Testis (tissue), 2 donors: Measurements from ENCODE around the gene PXDN.

Experiments
- POLR2A ChIP-seq: fragments of 450-650 bp; IDR thresholded peaks from one replicate; pipeline ENCODE4 v1.6.1; 2017; ENCODE audit warnings: antibody characterized with exemption, mild to moderate bottlenecking, moderate library complexity
- TF ChIP-seq, protein P1 (sequence below), 3 experiments: fragments of 450-650 bp in 2 of 3; fragments of 200-600 bp in 1 of 3; sonication (generic) in 1 of 3; IDR thresholded peaks; one replicate each; pipeline ENCODE4 v1.5.1; 2016 to 2019; ENCODE audit warnings: antibody characterized with exemption in 3 of 3, mild to moderate bottlenecking in 2 of 3, moderate library complexity in 1 of 3

DNA sequence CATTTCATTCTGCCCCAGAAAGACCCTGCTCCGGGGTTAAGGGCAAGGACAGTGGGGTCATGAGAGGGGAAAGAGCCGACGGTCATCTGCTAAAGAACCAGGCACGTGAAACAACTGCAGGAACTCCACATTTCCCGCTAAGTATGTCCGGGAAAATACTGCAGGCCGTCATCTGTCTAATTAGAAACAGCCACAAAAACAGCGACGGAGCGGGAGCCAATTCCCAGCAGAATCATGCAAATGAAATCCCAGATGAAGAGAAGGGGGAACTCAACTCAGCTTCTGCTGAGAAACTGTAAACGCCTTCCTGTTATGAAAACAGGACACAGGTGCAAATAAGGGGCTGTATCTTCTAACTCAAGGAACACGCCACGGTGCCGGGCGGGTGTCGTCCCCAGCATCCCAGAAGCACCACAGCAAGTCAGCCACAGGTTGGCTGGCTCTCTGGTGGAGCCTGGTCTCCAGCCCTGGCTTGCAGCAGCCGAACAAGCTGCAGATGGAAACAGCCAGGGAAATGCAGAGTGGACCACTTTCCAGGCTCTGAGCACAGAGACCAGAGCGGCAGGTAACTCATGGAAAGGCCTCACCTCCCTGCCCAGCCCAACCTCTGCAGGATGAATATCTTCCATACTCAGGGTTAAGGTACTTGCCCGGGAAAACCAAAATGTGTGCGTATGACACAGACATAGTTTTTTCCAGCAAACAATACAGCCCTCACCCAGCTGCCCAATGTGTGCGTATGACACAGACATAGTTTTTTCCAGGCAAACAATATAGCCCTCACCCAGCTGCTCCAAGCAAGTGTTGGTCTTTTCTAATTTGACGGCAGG is 28.9 kb downstream of the PXDN start:
- TF ChIP-seq, protein P1, sequence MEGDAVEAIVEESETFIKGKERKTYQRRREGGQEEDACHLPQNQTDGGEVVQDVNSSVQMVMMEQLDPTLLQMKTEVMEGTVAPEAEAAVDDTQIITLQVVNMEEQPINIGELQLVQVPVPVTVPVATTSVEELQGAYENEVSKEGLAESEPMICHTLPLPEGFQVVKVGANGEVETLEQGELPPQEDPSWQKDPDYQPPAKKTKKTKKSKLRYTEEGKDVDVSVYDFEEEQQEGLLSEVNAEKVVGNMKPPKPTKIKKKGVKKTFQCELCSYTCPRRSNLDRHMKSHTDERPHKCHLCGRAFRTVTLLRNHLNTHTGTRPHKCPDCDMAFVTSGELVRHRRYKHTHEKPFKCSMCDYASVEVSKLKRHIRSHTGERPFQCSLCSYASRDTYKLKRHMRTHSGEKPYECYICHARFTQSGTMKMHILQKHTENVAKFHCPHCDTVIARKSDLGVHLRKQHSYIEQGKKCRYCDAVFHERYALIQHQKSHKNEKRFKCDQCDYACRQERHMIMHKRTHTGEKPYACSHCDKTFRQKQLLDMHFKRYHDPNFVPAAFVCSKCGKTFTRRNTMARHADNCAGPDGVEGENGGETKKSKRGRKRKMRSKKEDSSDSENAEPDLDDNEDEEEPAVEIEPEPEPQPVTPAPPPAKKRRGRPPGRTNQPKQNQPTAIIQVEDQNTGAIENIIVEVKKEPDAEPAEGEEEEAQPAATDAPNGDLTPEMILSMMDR (IDR thresholded peaks at IDR 0.05) = no peak
- no peak for TF ChIP-seq POLR2A
